ENCODE data around the gene ZNF555.

GRCh38 chr19:2905918-2906519 is 64.7 kb downstream of the ZNF555 start:
- TF ChIP-seq CTCF (IDR thresholded peaks at IDR 0.05) = no peak
- TF ChIP-seq ZFX (IDR thresholded peaks at IDR 0.05; ENCODE audit: borderline replicate concordance) = no peak

All from 22Rv1 (cell line).